Psoas muscle (tissue), 8 donors: ENCODE results near the gene ESAM. TPM values are rescaled to one million over a fixed set of nuclear protein-coding genes. Genes with fewer than 3 reads are reported as not detected.

Experiments
- ATAC-seq, 4 donors: fragments of 200-7000 bp; cut with Tn5 transposase; one replicate each; pipeline ENCODE4 v1.9.1; 2020; ENCODE audit warnings: moderate library complexity in 3 of 4, mild to moderate bottlenecking in 2 of 4
- DNase-seq, 2 donors: peaks; one replicate each; pipeline ENCODE4 v3.0.0-alpha.2; 2020
- H3K27ac ChIP-seq: fragments of 200-600 bp; one replicate; pipeline ENCODE4 v1.8.0; 2022
- H3K27me3 ChIP-seq, 3 donors: fragments of 200-600 bp in 1 of 3; one replicate each; pipeline versions ENCODE4 v1.6.1 to v1.8.0; 2013 to 2022; ENCODE audit warnings: low read length in 2 of 3, mild to moderate bottlenecking in 2 of 3, moderate library complexity in 1 of 3; ENCODE audit not compliant: insufficient read depth in 3 of 3
- H3K36me3 ChIP-seq, 2 donors: fragments of 200-600 bp in 1 of 2; one replicate each; pipeline versions ENCODE4 v1.6.1 to v1.8.0; 2013 to 2022; ENCODE audit warnings: low read depth in 1 of 2, mild to moderate bottlenecking in 1 of 2, moderate library complexity in 1 of 2; ENCODE audit not compliant: insufficient read depth in 1 of 2
- H3K4me1 ChIP-seq: fragments of 200-600 bp; one replicate; pipeline ENCODE4 v1.8.0; 2022
- H3K4me3 ChIP-seq: fragments of 200-600 bp; one replicate; pipeline ENCODE4 v1.8.0; 2022; ENCODE audit warnings: mild to moderate bottlenecking
- H3K9me3 ChIP-seq: fragments of 200-600 bp; one replicate; pipeline ENCODE4 v1.8.0; 2022
- WGBS, 3 donors: extraction: QIAGEN DNeasy Blood & Tissue Kit; methylation state at CpG; one replicate each; pipeline versions ENCODE4 v1.1.6 to v1.1.7; 2013; 5-methylcytosine and 5-hydroxymethylcytosine counted together
- intact Hi-C, 2 donors: fragments of 100-400 bp; cut with DNase I; formaldehyde crosslinking; loops; one replicate each; pipeline versions ENCODE4 v1.11.0 to v1.14.2; 2022
- polyA plus RNA-seq, 3 donors: library from polyadenylated mRNA; stranded (reverse); fragments of 200-250 nt; gene quantifications; one replicate each; pipeline ENCODE4 v1.2.3, GENCODE V29; 2013
- total RNA-seq, 4 donors: library from RNA; stranded (reverse); fragmentation: NEBNext Ultra II Directional in 2 of 4; extraction: Animal tissue kit (Norgen Biotek cat#: 25700) in 2 of 4; gene quantifications; one replicate each; pipeline versions ENCODE4 v1.2.1 to v1.2.4, GENCODE V29; 2021 to 2023
- TF ChIP-seq, protein P1 (sequence below): fragments of 200-600 bp; IDR thresholded peaks from one replicate; pipeline ENCODE4 v1.8.0; 2022; ENCODE audit warnings: antibody characterized with exemption
- donor health status: healthy with polysubstance abuse.
- donor health status: DM: no; HTN: no; CAD: no; lungs with moderate emphysema.
- donor health status: Bipolar disorder and iron deficiency.
- donor health status: healthy.
- donor health status: DM: yes; HTN: yes; CAD: no.
- donor health status: DM: no; HTN: no; CAD: no.
- donor health status: DM: no; HTN: no; CAD: no.
- donor health status: DM: yes; HTN: yes; CAD: no.

Gene ESAM
- total and polyA plus RNA-seq, 7 donors, result 18.4 to 37.2 (median 27.9) TPM

DNA sequence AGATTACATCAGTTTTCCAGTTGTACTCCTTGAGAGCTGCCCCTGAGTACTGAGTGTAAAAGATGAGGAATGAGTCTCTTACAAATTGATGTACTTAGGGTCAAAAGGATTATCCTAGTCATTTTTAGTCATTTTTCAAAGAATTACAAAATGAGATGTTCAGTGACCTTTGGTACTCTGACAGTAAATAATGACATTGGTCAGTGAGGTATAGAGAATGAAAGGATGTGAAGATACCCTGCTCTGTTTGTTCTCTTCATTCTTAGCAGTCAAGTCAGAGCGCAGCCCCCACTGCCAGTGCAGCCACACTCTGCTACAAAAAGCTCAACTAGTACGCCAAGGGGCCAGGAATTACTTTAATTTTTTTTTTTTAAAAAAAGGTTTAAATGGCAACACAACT, 4.1 kb upstream of the ESAM start:
- H3K27me3 ChIP-seq, result peaks cover 0 to 18% (median 13%) of the 10 kb centered on the region in 3 donors
- peaks cover 8 to 58% of the 10 kb centered on the region in 2 donors for H3K36me3 ChIP-seq
- intact Hi-C loops, result no loop called here
- no peak overlapping the region for H3K27ac ChIP-seq
- ATAC-seq (no peak), DNase-seq (no peak)
- TF ChIP-seq, protein P1, sequence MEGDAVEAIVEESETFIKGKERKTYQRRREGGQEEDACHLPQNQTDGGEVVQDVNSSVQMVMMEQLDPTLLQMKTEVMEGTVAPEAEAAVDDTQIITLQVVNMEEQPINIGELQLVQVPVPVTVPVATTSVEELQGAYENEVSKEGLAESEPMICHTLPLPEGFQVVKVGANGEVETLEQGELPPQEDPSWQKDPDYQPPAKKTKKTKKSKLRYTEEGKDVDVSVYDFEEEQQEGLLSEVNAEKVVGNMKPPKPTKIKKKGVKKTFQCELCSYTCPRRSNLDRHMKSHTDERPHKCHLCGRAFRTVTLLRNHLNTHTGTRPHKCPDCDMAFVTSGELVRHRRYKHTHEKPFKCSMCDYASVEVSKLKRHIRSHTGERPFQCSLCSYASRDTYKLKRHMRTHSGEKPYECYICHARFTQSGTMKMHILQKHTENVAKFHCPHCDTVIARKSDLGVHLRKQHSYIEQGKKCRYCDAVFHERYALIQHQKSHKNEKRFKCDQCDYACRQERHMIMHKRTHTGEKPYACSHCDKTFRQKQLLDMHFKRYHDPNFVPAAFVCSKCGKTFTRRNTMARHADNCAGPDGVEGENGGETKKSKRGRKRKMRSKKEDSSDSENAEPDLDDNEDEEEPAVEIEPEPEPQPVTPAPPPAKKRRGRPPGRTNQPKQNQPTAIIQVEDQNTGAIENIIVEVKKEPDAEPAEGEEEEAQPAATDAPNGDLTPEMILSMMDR, result no peak
- WGBS, 3 donors, result 94 to 98% (median 96%) methylated on average over 2 of the region's 2 CpGs
- no peak overlapping the region for H3K4me3 ChIP-seq
- H3K4me1 ChIP-seq, result peaks cover 15% of the 10 kb centered on the region
- H3K9me3 ChIP-seq, result no peaks in the 10 kb centered on the region

DNA sequence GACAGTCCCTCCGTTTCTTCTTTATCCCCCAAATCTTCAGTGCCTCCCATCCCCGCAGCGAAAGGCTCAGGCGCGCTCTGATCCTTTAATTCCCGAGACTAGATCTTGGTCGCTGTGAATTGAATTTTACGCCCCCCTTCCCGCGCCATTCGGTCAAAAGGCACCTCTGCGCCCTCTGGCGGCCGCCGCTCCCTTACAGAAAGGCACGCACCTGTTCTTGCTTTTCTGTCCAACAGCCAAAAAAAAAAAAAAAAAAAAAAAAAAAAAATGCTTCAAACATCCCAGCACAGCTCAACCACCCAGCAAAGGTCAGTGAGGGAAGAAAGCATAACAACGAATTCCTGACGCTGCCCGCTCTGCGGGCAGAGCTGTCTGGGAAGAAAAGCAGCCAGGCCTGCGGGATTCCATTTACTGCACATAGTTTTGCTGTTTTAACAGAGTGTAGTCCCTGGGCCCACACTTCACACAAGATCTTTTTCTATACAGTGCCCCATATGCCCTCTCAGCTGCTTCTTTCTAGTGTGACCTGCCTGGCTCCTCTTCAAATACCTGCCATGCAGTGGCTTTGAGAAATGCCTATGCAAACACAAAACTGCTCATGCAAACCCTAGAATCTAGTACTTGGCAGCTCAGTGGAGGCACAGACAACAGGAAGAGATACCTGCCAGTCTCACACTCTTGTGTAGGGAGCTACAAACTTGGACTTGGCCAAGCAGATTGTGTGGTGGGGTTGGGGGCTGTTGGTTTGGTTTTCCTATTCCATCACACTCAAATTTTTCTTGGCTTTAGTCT, 1.3 kb upstream of the ESAM start:
- Histone ChIP-seq H3K27ac (peak overlapping the region; percentile 81), H3K36me3 (peaks cover 8 to 34% of the 10 kb centered on the region in 2 donors), H3K4me1 (peaks cover 27% of the 10 kb centered on the region), H3K4me3 (peak overlapping the region; percentile 74), H3K9me3 (no peaks in the 10 kb centered on the region), H3K27me3 (peaks cover 0 to 39% (median 23%) of the 10 kb centered on the region in 3 donors)
- ATAC-seq (peak; percentile 39 to 79 (median 64)), DNase-seq (peak; percentile 84 to 92)
- intact Hi-C loops, result loop anchor here (1.0 to 5.0 kb wide), 4 partner anchors 73 to 94 kb away; partner anchors contain the start of genes SIAE (in 1 of the 2) and SPA17 (in 1 of the 2)
- WGBS, 3 donors, result 2 to 4% (median 4%) methylated on average over 21 of the region's 21 CpGs
- TF ChIP-seq, protein P1, result peak; percentile 74

DNA sequence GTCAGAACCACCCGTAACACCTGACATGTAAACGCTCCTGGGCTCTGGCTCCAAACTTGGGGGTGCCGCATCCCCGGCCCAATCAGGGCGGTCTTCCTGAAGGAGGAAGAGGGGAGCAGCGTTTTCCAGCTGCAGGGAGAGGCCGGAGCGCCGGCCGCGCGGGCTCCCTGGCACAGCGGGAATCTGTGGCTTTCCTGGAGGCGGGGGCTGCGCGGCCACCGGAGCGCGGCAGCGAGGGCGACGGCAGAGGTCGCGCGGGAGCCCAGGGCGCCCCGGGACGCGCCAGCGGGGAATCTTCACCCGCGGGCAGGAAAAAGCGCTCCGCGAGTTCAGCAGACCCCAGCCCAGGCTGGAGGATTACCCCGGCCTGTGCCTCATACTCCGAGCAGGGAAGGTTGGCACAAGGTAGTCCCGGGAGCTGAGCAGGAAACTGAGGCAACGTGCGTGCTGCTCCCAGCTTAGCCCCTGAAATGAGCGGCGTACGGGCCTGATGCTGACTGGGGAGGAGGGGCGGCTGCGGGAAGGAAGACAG, 600 bp upstream of the ESAM start:
- intact Hi-C loops, result loop anchor here (1.0 to 5.0 kb wide), 4 partner anchors 74 to 93 kb away; partner anchors contain the start of genes SIAE (in 1 of the 2) and SPA17 (in 1 of the 2)
- TF ChIP-seq, protein P1, result no peak
- Histone ChIP-seq H3K4me1 (peaks cover 27% of the 10 kb centered on the region), H3K9me3 (no peaks in the 10 kb centered on the region), H3K27ac (peak overlapping the region; percentile 81), H3K27me3 (peaks cover 0 to 45% (median 24%) of the 10 kb centered on the region in 3 donors), H3K4me3 (peak overlapping the region; percentile 74), H3K36me3 (peaks cover 8 to 29% of the 10 kb centered on the region in 2 donors)
- WGBS, 3 donors, result 0 to 1% (median 1%) methylated on average over 40 to 45 of the region's 45 CpGs
- DNase-seq, result no peak
- peak in 3 of 4 donors; percentile 5 to 32 (median 31) for ATAC-seq

DNA sequence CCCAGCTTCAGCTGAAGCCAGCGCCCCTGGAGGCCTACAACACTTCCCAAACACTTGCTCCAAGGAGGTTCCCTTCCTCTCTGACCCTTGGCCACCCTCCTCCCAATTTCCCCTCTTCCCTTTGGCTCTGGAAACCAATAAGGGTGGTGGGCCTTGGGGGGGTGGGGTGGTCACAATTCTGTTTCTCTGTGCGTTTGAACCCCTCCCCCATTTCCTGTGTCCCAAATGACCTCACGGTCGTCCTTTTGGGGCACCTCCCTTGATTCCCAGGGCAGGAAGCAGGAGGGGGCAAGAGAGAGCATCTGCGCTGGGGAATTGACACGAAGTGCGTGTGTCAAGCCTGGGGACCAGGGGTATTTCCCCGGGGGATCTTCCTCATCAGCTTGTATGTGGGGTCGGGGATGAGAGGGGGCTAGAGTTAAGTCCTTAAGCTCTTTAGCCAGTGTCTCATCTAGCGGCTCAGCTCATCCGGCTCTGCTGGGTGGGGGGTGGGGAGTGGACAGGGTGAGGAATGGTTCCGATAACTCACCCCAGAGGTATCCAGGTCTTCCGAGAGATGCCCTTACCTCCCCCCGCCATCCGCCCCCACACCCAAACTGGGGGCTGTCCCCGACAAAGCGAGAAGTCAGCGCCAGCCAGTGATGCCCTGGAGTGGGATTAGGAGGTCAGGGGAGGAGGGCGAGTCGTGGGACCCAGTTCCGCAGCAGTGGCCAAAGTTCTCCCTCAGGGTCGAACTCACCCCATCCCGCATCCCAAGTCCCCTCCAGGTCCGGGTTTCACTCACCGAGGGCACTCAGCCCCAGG, 587 bp downstream of the ESAM start:
- Histone ChIP-seq H3K4me1 (peaks cover 27% of the 10 kb centered on the region), H3K27ac (peak overlapping the region; percentile 81), H3K36me3 (peaks cover 0 to 17% of the 10 kb centered on the region in 2 donors), H3K27me3 (peaks cover 0 to 57% (median 26%) of the 10 kb centered on the region in 3 donors), H3K4me3 (peak overlapping the region; percentile 74), H3K9me3 (no peaks in the 10 kb centered on the region)
- peak in 1 of 2 donors; percentile 22 for DNase-seq
- WGBS, 3 donors, result 28 to 36% (median 30%) methylated on average over 25 of the region's 25 CpGs
- TF ChIP-seq, protein P1, result no peak
- intact Hi-C loops, result loop anchor here (2.0 to 5.0 kb wide), 3 partner anchors 75 to 89 kb away; partner anchors contain the start of genes SIAE (in 1 of the 2) and SPA17 (in 1 of the 2)
- ATAC-seq, result no peak
